HL-60 (cell line): Measurements from ENCODE around the gene SLC7A9.

Experiments
- CTCF ChIP-seq: IDR thresholded peaks from one replicate; pipeline ENCODE4 v1.5.1; 2011; ENCODE audit warnings: low read length, control low read depth, inconsistent platforms; ENCODE audit not compliant: insufficient read depth
- POLR2AphosphoS5 ChIP-seq: IDR thresholded peaks from 2 replicates; pipeline ENCODE4 v1.6.1; 2012; ENCODE audit warnings: low read depth
- REST ChIP-seq: IDR thresholded peaks from 2 replicates; pipeline ENCODE4 v1.6.1; 2012; ENCODE audit warnings: low read depth; ENCODE audit not compliant: insufficient replicate concordance

- TF ChIP-seq CTCF (no peak), POLR2AphosphoS5 (no peak), REST (no peak)
Measured at GRCh38 chr19:32916969-32917615, 47.5 kb upstream of the SLC7A9 start.
